Gastroesophageal sphincter (tissue), 4 donors: ENCODE measurements around the gene APBB1IP. TPM values are rescaled to one million over a fixed set of nuclear protein-coding genes. Genes with fewer than 3 reads are reported as not detected.
"Not testable (repeated sequence)": the region's sequence is repeated elsewhere in the genome, so short reads cannot be mapped to it uniquely, and the experiment has no call there.

ENCODE experiments used
- ATAC-seq: fragments of 150-250 bp; one replicate; pipeline ENCODE4 v1.9.1; 2016; ENCODE audit warnings: mild to moderate bottlenecking, moderate library complexity
- H3K27ac ChIP-seq, 4 donors: fragments of 200-600 bp; sonication (generic) in 3 of 4; 1 replicate in 3 of 4; 2 replicates in 1 of 4; pipeline ENCODE4 v1.5.1; 2016 to 2019
- H3K27me3 ChIP-seq: fragments of 200-600 bp; sonication (generic); one replicate; pipeline ENCODE4 v1.5.1; 2019
- H3K36me3 ChIP-seq, 2 donors: fragments of 200-600 bp; sonication (generic); one replicate each; pipeline ENCODE4 v1.5.1; 2019; ENCODE audit warnings: control low read depth in 1 of 2
- H3K4me1 ChIP-seq, 3 donors: fragments of 200-600 bp; sonication (generic); 1 replicate in 2 of 3; 2 replicates in 1 of 3; pipeline ENCODE4 v1.5.1; 2016 to 2019; ENCODE audit warnings: control low read depth in 2 of 3
- H3K4me3 ChIP-seq, 2 donors: fragments of 200-600 bp; sonication (generic); one replicate each; pipeline ENCODE4 v1.5.1; 2019; ENCODE audit warnings: mild to moderate bottlenecking in 1 of 2, moderate library complexity in 1 of 2
- H3K9me3 ChIP-seq, 3 donors: fragments of 200-600 bp; sonication (generic); one replicate each; pipeline ENCODE4 v1.5.1; 2017 to 2019; ENCODE audit warnings: control low read depth in 2 of 3
- EP300 ChIP-seq: sonication (generic); formaldehyde crosslinking; IDR thresholded peaks from one replicate; pipeline ENCODE4 v1.6.1; 2017; ENCODE audit warnings: antibody characterized with exemption, mild to moderate bottlenecking
- POLR2A ChIP-seq, 2 donors: fragments of 450-650 bp; IDR thresholded peaks; one replicate each; pipeline ENCODE4 v1.6.1; 2017; ENCODE audit warnings: antibody characterized with exemption in 2 of 2, mild to moderate bottlenecking in 2 of 2, moderate library complexity in 1 of 2
- POLR2AphosphoS5 ChIP-seq: sonication (generic); formaldehyde crosslinking; IDR thresholded peaks from one replicate; pipeline ENCODE4 v1.6.1; 2017; ENCODE audit warnings: antibody characterized with exemption
- WGBS, 2 donors: methylation state at CpG; one replicate each; pipeline ENCODE4 v1.1.5; 2018; ENCODE audit warnings: low coverage in 1 of 2; 5-methylcytosine and 5-hydroxymethylcytosine counted together
- small RNA-seq, 4 donors: library from RNA; depleted of rRNA; stranded (forward); fragments of <200 nt; gene quantifications; one replicate each; pipeline ENCODE3, GENCODE V24; 2016
- total RNA-seq, 4 donors: library from RNA; depleted of rRNA; stranded (reverse); fragments of >200 nt; gene quantifications; one replicate each; pipeline ENCODE4 v1.1.0, GENCODE V29; 2016
- TF ChIP-seq, protein P1 (sequence below), 4 experiments: fragments of 200-600 bp in 2 of 4; fragments of 450-650 bp in 2 of 4; sonication (generic) in 1 of 4; IDR thresholded peaks; one replicate each; pipeline ENCODE4 v1.5.1; 2017 to 2019; ENCODE audit warnings: antibody characterized with exemption in 4 of 4, mild to moderate bottlenecking in 2 of 4, moderate library complexity in 2 of 4

Gene APBB1IP
- total RNA-seq, 4 donors from 2014 or later = 2.3 to 6.9 (median 4.9) TPM

DNA sequence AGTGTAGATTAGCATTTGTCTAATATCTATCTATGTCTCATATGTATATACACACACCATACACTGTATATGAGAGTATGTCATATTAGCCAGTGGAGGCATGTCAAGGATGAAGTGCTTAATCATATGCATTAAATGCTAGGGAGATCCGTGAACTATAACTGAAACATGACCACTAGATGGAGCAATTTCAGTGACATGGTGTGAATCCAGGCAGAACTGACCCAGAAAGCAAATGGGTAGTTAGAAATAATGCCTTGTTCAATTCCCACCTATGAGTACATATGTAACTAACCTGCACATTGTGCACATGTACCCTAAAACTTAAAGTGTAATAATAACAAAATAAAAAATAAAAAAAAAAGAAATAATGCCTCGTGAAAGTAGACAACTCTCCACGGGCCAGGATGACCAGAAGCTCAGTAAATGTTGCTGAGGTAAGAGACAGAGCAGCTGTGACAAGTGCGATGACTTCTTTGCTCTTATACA, 168.3 kb downstream of the APBB1IP start:
- H3K27me3 ChIP-seq, H3K9me3 ChIP-seq, H3K36me3 ChIP-seq, H3K4me3 ChIP-seq, H3K4me1 ChIP-seq, ATAC-seq, H3K27ac ChIP-seq: not testable (repeated sequence)
- TF ChIP-seq, protein P1, sequence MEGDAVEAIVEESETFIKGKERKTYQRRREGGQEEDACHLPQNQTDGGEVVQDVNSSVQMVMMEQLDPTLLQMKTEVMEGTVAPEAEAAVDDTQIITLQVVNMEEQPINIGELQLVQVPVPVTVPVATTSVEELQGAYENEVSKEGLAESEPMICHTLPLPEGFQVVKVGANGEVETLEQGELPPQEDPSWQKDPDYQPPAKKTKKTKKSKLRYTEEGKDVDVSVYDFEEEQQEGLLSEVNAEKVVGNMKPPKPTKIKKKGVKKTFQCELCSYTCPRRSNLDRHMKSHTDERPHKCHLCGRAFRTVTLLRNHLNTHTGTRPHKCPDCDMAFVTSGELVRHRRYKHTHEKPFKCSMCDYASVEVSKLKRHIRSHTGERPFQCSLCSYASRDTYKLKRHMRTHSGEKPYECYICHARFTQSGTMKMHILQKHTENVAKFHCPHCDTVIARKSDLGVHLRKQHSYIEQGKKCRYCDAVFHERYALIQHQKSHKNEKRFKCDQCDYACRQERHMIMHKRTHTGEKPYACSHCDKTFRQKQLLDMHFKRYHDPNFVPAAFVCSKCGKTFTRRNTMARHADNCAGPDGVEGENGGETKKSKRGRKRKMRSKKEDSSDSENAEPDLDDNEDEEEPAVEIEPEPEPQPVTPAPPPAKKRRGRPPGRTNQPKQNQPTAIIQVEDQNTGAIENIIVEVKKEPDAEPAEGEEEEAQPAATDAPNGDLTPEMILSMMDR (IDR thresholded peaks at IDR 0.05) = peak in 1 of 4 experiments; percentile 34
- WGBS, 2 donors = 44 to 68% methylated on average over 3 to 4 of the region's 4 CpGs

DNA sequence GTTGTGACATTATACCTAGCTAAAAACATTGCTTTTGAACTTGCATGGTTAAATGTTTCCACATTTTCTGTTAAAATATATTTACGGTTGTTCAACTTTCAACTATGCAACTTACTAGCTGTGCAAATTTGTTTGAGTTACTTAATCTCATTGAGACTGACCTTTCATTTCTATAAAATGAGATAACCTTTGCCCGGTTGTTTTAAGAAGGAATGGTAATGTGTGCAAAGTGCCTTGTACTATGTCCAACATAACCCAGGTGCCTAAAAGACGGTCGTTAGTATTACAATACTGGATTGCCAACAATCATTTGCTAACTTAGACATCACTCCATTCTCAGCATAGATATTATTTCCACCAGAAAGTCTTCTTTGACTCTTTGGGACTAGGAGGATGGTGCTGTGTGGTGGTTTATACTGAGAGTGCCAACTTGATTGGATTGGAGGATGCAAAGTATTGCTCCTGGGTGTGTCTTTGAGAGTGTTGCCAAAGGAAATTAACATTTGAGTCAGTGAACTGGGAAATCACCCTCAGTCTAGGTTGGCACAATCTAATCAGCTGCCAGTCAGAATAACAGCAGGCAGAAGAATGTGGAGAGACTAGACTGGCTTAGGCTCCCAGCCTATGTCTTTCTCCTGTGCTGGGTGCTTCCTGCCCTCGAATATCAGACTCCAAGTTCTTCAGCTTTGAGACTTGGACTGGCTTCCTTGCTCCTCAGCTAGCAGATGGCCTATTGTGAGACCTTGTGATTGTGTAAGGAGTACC, 174.2 kb downstream of the APBB1IP start:
- no peak for ATAC-seq
- Histone ChIP-seq H3K36me3 (no peaks in the 10 kb centered on the region), H3K27ac (no peak overlapping the region), H3K4me3 (no peak overlapping the region), H3K27me3 (no peaks in the 10 kb centered on the region), H3K4me1 (no peaks in the 10 kb centered on the region), H3K9me3 (no peaks in the 10 kb centered on the region)
- WGBS, 2 donors = 70 to 76% methylated on average over 3 to 5 of the region's 5 CpGs
- no peak for TF ChIP-seq POLR2A (IDR thresholded peaks at IDR 0.05)
- TF ChIP-seq, protein P1 (IDR thresholded peaks at IDR 0.05) = no peak
- TF ChIP-seq POLR2AphosphoS5 = no peak
- no peak for TF ChIP-seq EP300

Small RNA genes lying within 50 kb of the gene (small RNA-seq; reads per million reads assigned to genes)
- 0 reads per million in 4 donors for gene RNA5SP307

Other genes with a start within 250 kb of the APBB1IP start
- not detected for gene GAD2, start 221.6 kb upstream of the APBB1IP start, total RNA-seq